Endodermal cell (in vitro differentiated cells): ENCODE data around the gene MYO5B. TPM values are rescaled to one million over a fixed set of nuclear protein-coding genes. Genes with fewer than 3 reads are reported as not detected.

Experiments
- DNase-seq: peaks from one replicate; pipeline ENCODE4 v3.0.0-alpha.2; 2017
- H3K27ac ChIP-seq: 2 replicates; pipeline ENCODE4 v1.5.1; 2013; ENCODE audit warnings: mild to moderate bottlenecking, low read depth, low read length, moderate library complexity
- H3K27me3 ChIP-seq: 2 replicates; pipeline ENCODE4 v1.6.1; 2013; ENCODE audit warnings: mild to moderate bottlenecking, low read length, moderate library complexity; ENCODE audit not compliant: insufficient read depth, control insufficient read depth, poor library complexity, severe bottlenecking
- H3K36me3 ChIP-seq: 2 replicates; pipeline ENCODE4 v1.7.0; 2013; ENCODE audit warnings: mild to moderate bottlenecking, low read length, moderate library complexity; ENCODE audit not compliant: control insufficient read depth, insufficient read depth
- H3K4me1 ChIP-seq: one replicate; pipeline ENCODE4 v1.7.0; 2013; ENCODE audit warnings: low read length; ENCODE audit not compliant: control insufficient read depth, insufficient read depth
- H3K4me3 ChIP-seq: 2 replicates; pipeline ENCODE4 v1.5.1; 2013; ENCODE audit warnings: mild to moderate bottlenecking, low read length, moderate library complexity
- H3K9ac ChIP-seq: 2 replicates; pipeline ENCODE4 v1.6.1; 2013; ENCODE audit warnings: mild to moderate bottlenecking, low read length, moderate library complexity; ENCODE audit not compliant: poor library complexity, severe bottlenecking; ENCODE audit errors: extremely low read depth
- H3K9me3 ChIP-seq: 2 replicates; pipeline ENCODE4 v1.6.1; 2013; ENCODE audit warnings: mild to moderate bottlenecking, low read length, moderate library complexity; ENCODE audit not compliant: control insufficient read depth
- H3K27ac Mint-ChIP-seq: 2 replicates; pipeline ENCODE4 v1.8.0; 2020; ENCODE audit warnings: mixed read lengths
- H3K27me3 Mint-ChIP-seq: 2 replicates; pipeline ENCODE4 v1.8.0; 2021; ENCODE audit warnings: mild to moderate bottlenecking, mixed read lengths; ENCODE audit not compliant: insufficient read depth
- H3K36me3 Mint-ChIP-seq: 2 replicates; pipeline ENCODE4 v1.8.0; 2020; ENCODE audit warnings: low read depth, mixed read lengths
- H3K4me1 Mint-ChIP-seq: 2 replicates; pipeline ENCODE4 v1.8.0; 2020; ENCODE audit warnings: mixed read lengths
- H3K4me3 Mint-ChIP-seq: 2 replicates; pipeline ENCODE4 v1.8.0; 2020; ENCODE audit warnings: mild to moderate bottlenecking, moderate library complexity, mixed read lengths
- H3K9me3 Mint-ChIP-seq: 2 replicates; pipeline ENCODE4 v1.8.0; 2020; ENCODE audit warnings: mild to moderate bottlenecking, mixed read lengths
- WGBS, 2 experiments: methylation state at CpG; one replicate each; pipeline versions ENCODE4 v1.1.5 to v1.1.7; 2013; ENCODE audit warnings: missing lambda C conversion rate in 2 of 2, mixed read lengths in 1 of 2; ENCODE audit not compliant: insufficient coverage in 1 of 2, insufficient read length in 1 of 2; 5-methylcytosine and 5-hydroxymethylcytosine counted together
- total RNA-seq, 2 donors: library from RNA; stranded (reverse); fragmentation: NEBNext Ultra II Directional in 1 of 2; extraction: Animal tissue kit (Norgen Biotek cat#: 25700) in 1 of 2; gene quantifications; 2 replicates in 1 of 2; 3 replicates in 1 of 2; pipeline ENCODE4 v1.2.1, GENCODE V29; 2021
- TF ChIP-seq, protein P1 (sequence below): fragments of 200-600 bp; sonication (generic); conservative IDR thresholded peaks from 2 replicates; pipeline ENCODE4 v1.5.0; 2021; ENCODE audit warnings: antibody characterized with exemption, mild to moderate bottlenecking

Gene MYO5B
- total RNA-seq, 2 donors from 2014 or later: 12.2 to 16.8 TPM

DNA sequence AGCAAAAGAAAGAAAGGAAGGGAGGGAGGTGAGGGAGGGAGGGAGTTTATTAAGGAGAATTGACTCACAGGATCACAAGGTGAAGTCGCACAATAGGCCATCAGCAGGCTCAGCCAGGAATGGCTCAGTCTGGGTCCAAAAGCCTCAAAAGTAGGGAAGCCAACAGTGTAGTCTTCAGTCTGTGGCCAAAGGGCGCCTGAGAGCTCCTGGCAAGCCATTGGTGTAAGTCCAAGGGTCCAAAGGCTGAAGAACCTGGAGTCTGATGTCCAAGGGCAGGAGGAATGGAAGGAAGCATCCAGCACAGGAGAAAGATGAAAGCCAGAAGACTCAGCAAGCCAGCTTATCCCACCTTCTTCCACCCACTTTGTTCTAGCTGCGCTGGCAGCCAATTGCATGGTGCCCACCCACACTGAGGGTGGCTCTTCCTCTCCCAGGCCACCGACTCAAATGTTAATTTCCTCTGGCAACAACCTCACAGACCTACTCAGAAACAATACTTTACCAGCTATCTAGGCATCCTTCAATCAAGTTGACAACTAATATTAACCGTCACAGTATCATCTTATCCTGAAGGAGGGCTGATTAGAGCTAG, 375.8 kb downstream of the MYO5B start:
- Mint-ChIP-seq H3K4me3 (no peak overlapping the region), H3K9me3 (no peaks in the 10 kb centered on the region), H3K27me3 (peaks cover 2% of the 10 kb centered on the region), H3K27ac (no peak overlapping the region), H3K4me1 (peaks cover 6% of the 10 kb centered on the region), H3K36me3 (peaks cover 19% of the 10 kb centered on the region)
- no peak overlapping the region for H3K27ac ChIP-seq
- no peaks in the 10 kb centered on the region for H3K9me3 ChIP-seq
- TF ChIP-seq, protein P1, sequence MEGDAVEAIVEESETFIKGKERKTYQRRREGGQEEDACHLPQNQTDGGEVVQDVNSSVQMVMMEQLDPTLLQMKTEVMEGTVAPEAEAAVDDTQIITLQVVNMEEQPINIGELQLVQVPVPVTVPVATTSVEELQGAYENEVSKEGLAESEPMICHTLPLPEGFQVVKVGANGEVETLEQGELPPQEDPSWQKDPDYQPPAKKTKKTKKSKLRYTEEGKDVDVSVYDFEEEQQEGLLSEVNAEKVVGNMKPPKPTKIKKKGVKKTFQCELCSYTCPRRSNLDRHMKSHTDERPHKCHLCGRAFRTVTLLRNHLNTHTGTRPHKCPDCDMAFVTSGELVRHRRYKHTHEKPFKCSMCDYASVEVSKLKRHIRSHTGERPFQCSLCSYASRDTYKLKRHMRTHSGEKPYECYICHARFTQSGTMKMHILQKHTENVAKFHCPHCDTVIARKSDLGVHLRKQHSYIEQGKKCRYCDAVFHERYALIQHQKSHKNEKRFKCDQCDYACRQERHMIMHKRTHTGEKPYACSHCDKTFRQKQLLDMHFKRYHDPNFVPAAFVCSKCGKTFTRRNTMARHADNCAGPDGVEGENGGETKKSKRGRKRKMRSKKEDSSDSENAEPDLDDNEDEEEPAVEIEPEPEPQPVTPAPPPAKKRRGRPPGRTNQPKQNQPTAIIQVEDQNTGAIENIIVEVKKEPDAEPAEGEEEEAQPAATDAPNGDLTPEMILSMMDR: no peak
- no peak overlapping the region for H3K9ac ChIP-seq
- no peak for DNase-seq
- no peaks in the 10 kb centered on the region for H3K36me3 ChIP-seq
- no peaks in the 10 kb centered on the region for H3K4me1 ChIP-seq
- WGBS, 2 experiments: 96 to 98% methylated on average over 4 to 5 of the region's 5 CpGs
- H3K4me3 ChIP-seq: no peak overlapping the region
- H3K27me3 ChIP-seq: no peaks in the 10 kb centered on the region

DNA sequence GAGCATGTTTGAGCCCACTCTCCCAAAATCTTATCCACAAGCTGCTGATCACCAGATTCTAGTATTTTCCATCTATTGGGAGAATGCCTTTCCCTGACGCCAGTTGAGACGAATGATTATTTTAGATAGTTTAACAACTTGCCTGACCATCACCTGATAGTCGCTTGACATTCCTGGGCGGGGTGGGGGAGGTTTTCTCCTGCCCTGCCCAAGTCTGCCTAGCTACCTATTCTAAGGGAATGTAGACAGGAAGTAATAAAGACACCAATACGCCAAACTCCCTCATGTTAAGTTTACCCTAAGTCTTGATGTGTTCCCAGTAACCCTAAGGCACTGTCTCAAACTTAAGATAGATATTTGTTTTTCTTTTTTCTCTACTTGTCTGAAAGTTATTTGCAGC, 377.0 kb downstream of the MYO5B start:
- Mint-ChIP-seq H3K27me3 (peaks cover 2% of the 10 kb centered on the region), H3K4me1 (peaks cover 6% of the 10 kb centered on the region), H3K4me3 (no peak overlapping the region), H3K27ac (no peak overlapping the region), H3K36me3 (peaks cover 19% of the 10 kb centered on the region), H3K9me3 (no peaks in the 10 kb centered on the region)
- H3K4me3 ChIP-seq: no peak overlapping the region
- TF ChIP-seq, protein P1: no peak
- H3K9me3 ChIP-seq: no peaks in the 10 kb centered on the region
- H3K36me3 ChIP-seq: no peaks in the 10 kb centered on the region
- no peak for DNase-seq
- H3K9ac ChIP-seq: no peak overlapping the region
- H3K4me1 ChIP-seq: no peaks in the 10 kb centered on the region
- 95 to 97% methylated on average over 4 to 5 of the region's 5 CpGs for WGBS, 2 experiments
- H3K27me3 ChIP-seq: no peaks in the 10 kb centered on the region
- no peak overlapping the region for H3K27ac ChIP-seq

DNA sequence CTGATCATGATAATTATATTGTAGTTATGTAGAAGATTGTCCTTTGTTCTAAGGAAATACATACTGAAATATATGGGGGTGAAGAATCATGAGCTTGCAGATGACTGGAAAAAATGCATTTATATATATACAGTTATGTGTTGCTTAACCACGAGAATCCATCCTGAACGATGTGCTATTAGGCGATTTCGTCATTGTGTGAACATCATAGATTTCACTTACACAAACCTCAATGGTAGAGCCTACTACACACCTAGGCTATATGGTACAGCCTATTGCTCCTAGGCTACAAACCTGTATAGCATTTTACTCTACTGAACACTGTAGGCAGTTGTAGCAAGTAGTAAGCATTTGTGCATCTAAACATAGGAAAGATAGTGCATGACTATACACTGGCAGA, 379.0 kb downstream of the MYO5B start:
- Histone ChIP-seq H3K9me3 (no peaks in the 10 kb centered on the region), H3K36me3 (no peaks in the 10 kb centered on the region), H3K4me1 (no peaks in the 10 kb centered on the region), H3K9ac (no peak overlapping the region), H3K27ac (no peak overlapping the region), H3K27me3 (no peaks in the 10 kb centered on the region), H3K4me3 (no peak overlapping the region)
- peaks cover 2% of the 10 kb centered on the region for H3K27me3 Mint-ChIP-seq
- H3K4me1 Mint-ChIP-seq: peaks cover 22% of the 10 kb centered on the region
- H3K4me3 Mint-ChIP-seq: no peak overlapping the region
- 97 to 100% methylated on average over 3 to 4 of the region's 4 CpGs for WGBS, 2 experiments
- no peak overlapping the region for H3K27ac Mint-ChIP-seq
- DNase-seq: no peak
- TF ChIP-seq, protein P1: no peak
- peaks cover 15% of the 10 kb centered on the region for H3K36me3 Mint-ChIP-seq
- no peaks in the 10 kb centered on the region for H3K9me3 Mint-ChIP-seq
